Measurements from ENCODE around the gene GLT8D1. TPM values are rescaled to one million over a fixed set of nuclear protein-coding genes. Genes with fewer than 3 reads are reported as not detected.

The GLT8D1 gene
- total RNA-seq, 1 donor from 2014 or later, result 88.0 TPM

DNA sequence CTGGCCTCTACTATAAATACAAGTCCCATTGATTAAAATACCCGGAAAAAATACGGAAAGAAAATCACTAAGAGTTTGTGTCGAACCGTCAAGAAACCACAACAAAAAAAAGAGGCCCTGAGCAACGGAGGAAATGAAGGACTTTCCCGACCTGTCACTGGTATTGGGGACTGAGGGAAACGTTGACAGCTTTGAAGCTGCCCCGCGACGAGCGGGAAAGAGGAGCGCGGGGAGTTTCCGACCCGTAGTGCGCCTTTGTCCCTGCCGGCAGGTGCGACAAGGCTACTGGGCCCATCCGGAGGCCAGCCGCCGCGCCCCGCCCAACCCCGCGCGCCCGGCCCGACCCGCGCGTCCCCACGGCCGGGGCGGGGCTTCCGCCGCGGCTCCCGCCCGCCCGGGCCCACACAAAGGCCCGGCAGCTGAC lies 20.3 kb downstream of the GLT8D1 start:
- peaks cover 24% of the 10 kb centered on the region for H3K36me3 ChIP-seq
- DNase-seq (ENCODE audit: low spot score), result peak; percentile 92
- peaks cover 2% of the 10 kb centered on the region for H3K27me3 Mint-ChIP-seq (ENCODE audit: insufficient read depth, low read depth)
- peaks cover 95% of the 10 kb centered on the region for H3K79me2 ChIP-seq (ENCODE audit: low read depth)
- H3K4me3 ChIP-seq, result peak overlapping the region; percentile 90
- peaks cover 34% of the 10 kb centered on the region for H3F3A ChIP-seq (ENCODE audit: low read depth)
- peaks cover 31% of the 10 kb centered on the region for H3K4me1 Mint-ChIP-seq
- H3K4me2 ChIP-seq, result peak overlapping the region; percentile 97
- TF ChIP-seq EZH2phosphoT487 (IDR thresholded peaks at IDR 0.05), result no peak
- TF ChIP-seq CTCF (IDR thresholded peaks at IDR 0.05), result no peak
- TF ChIP-seq EZH2 (IDR thresholded peaks at IDR 0.05), result no peak
- H4K20me1 ChIP-seq (ENCODE audit: low read depth), result peaks cover 17% of the 10 kb centered on the region
- H3K36me3 Mint-ChIP-seq, result peaks cover 17% of the 10 kb centered on the region
- no peaks in the 10 kb centered on the region for H3K27me3 ChIP-seq
- H3K4me1 ChIP-seq, result peaks cover 21% of the 10 kb centered on the region
- H3K27ac ChIP-seq, result peak overlapping the region; percentile 96
- H2AFZ ChIP-seq (replicated peaks), result peak overlapping the region; percentile 30
- H3K9me3 Mint-ChIP-seq, result no peaks in the 10 kb centered on the region
- H3K9me3 ChIP-seq (ENCODE audit: low read depth), result no peaks in the 10 kb centered on the region
- peak overlapping the region; percentile 46 for H3K9ac ChIP-seq
- H3K27ac Mint-ChIP-seq, result peak overlapping the region; percentile 74
- peak overlapping the region; percentile 92 for H3K4me3 Mint-ChIP-seq

DNA sequence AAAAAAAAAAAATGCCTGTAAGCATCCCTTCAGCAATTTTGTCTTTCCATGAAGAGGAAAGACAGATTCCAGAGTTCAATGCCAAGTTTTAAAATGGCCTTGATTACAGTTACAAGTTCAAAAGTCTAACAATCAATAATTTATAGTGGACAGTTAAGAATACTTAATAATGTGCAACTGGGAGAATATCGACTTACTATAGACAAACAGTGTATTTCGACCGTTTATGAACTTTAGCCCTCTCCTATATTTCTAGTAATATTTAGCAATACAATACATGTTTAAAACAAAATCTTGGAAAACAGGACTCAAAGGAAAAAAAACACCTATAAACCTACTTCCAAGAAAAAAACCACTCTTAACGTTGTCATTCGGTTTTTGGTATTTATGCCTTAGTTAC lies 21.4 kb downstream of the GLT8D1 start:
- peaks cover 15% of the 10 kb centered on the region for H3K36me3 Mint-ChIP-seq
- peak overlapping the region; percentile 90 for H3K4me3 ChIP-seq

GRCh38 chr3:52683611-52684010 lies 22.0 kb downstream of the GLT8D1 start:
- Histone ChIP-seq H3K9me3 (ENCODE audit: low read depth) (no peaks in the 10 kb centered on the region), H3K36me3 (peaks cover 20% of the 10 kb centered on the region), H4K20me1 (ENCODE audit: low read depth) (peaks cover 17% of the 10 kb centered on the region), H3K27me3 (no peaks in the 10 kb centered on the region), H3K79me2 (ENCODE audit: low read depth) (peaks cover 92% of the 10 kb centered on the region), H3K4me3 (no peak overlapping the region), H3K4me2 (no peak overlapping the region), H3K9ac (no peak overlapping the region), H3K4me1 (peaks cover 21% of the 10 kb centered on the region), H3F3A (ENCODE audit: low read depth) (peaks cover 17% of the 10 kb centered on the region), H3K27ac (peak overlapping the region; percentile 5), H2AFZ (replicated peaks) (no peak overlapping the region)
- TF ChIP-seq CTCF (IDR thresholded peaks at IDR 0.05) (no peak), EZH2 (IDR thresholded peaks at IDR 0.05) (no peak), EZH2phosphoT487 (IDR thresholded peaks at IDR 0.05) (no peak)
- no peak for DNase-seq (ENCODE audit: low spot score)
- Mint-ChIP-seq H3K36me3 (peaks cover 17% of the 10 kb centered on the region), H3K27me3 (ENCODE audit: insufficient read depth, low read depth) (peaks cover 2% of the 10 kb centered on the region), H3K4me3 (no peak overlapping the region), H3K27ac (no peak overlapping the region), H3K9me3 (no peaks in the 10 kb centered on the region), H3K4me1 (peaks cover 31% of the 10 kb centered on the region)

More for the DNA sequence above, 21.4 kb downstream of the GLT8D1 start:
- peaks cover 95% of the 10 kb centered on the region for H3K79me2 ChIP-seq (ENCODE audit: low read depth)
- H3K9ac ChIP-seq, result peak overlapping the region; percentile 46
- no peaks in the 10 kb centered on the region for H3K9me3 ChIP-seq (ENCODE audit: low read depth)
- H3K4me2 ChIP-seq, result peak overlapping the region; percentile 79
- H3K9me3 Mint-ChIP-seq, result no peaks in the 10 kb centered on the region
- H3K27ac Mint-ChIP-seq, result no peak overlapping the region
- no peaks in the 10 kb centered on the region for H3K27me3 ChIP-seq
- no peak for DNase-seq (ENCODE audit: low spot score)
- H3K4me1 ChIP-seq, result peaks cover 21% of the 10 kb centered on the region
- H3K36me3 ChIP-seq, result peaks cover 23% of the 10 kb centered on the region
- peaks cover 31% of the 10 kb centered on the region for H3K4me1 Mint-ChIP-seq
- TF ChIP-seq EZH2phosphoT487 (IDR thresholded peaks at IDR 0.05) (no peak), EZH2 (IDR thresholded peaks at IDR 0.05) (no peak), CTCF (IDR thresholded peaks at IDR 0.05) (no peak)
- peak overlapping the region; percentile 92 for H3K4me3 Mint-ChIP-seq
- peaks cover 23% of the 10 kb centered on the region for H3F3A ChIP-seq (ENCODE audit: low read depth)
- no peak overlapping the region for H3K27ac ChIP-seq
- no peak overlapping the region for H2AFZ ChIP-seq (replicated peaks)
- H3K27me3 Mint-ChIP-seq (ENCODE audit: insufficient read depth, low read depth), result peaks cover 2% of the 10 kb centered on the region
- H4K20me1 ChIP-seq (ENCODE audit: low read depth), result peaks cover 17% of the 10 kb centered on the region

All from neural progenitor cell (in vitro differentiated cells).